ENCODE results near the gene PLIN3. TPM values are rescaled to one million over a fixed set of nuclear protein-coding genes. Genes with fewer than 3 reads are reported as not detected.

PLIN3 gene
- total RNA-seq, 1 experiment from 2014 or later: 63.8 TPM

DNA sequence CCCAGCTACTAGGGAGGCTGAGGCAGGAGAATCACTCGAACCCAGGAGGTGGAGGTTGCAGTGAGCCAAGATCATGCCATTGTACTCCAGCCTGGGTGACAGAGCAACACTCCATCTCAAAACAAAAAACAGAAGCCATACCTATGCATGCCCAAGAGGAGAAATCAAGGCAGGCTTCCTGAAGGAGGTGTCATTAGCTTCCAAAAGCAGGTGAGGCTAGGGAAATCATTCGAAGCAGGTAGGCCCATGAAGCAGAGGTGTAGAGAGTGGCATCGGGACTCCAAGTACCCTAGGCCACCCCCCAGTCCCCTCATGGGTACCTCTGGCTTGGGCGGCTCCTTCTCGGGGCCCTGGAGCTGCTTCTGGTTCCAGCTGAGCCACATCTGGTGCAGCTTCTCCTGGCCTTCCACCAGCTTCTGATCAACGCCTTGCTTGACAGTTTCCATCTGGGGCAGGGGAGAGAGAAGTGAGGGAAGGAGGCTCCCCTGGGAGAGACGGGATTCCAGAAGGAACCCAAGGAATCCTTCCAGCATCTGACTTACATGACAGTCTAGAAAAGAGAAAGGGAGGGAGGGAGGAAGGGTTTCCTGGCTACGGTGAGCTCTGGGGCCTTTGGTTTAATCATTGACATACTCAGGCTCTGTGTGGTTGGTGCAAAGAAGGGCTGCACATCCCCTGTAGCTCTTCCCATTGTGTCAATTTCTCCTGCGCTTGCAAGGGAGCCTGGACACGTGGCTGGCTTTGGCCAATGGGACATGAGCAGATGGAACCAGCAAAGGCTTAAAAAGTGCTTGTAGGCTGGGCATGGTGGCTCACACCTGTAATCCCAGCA is 22.9 kb downstream of the PLIN3 start:
- H3K27ac Mint-ChIP-seq (ENCODE audit: unreplicated experiment): no peak overlapping the region
- BruUV-seq (replicated peaks): no TSS peak
- H3K4me3 Mint-ChIP-seq (ENCODE audit: unreplicated experiment): no peak overlapping the region
- H3K4me3 ChIP-seq (ENCODE audit: low read depth, low read length): no peak overlapping the region
- no peaks in the 10 kb centered on the region for H3K4me1 Mint-ChIP-seq (ENCODE audit: low read depth, unreplicated experiment)
- no peaks in the 10 kb centered on the region for H3K27me3 Mint-ChIP-seq (ENCODE audit: insufficient read depth, unreplicated experiment)
- DNase-seq: no peak
- ChIA-PET CTCF (no interaction called here), POLR2A (no interaction called here)
- H3K36me3 ChIP-seq (ENCODE audit: control insufficient read depth, insufficient read depth, low read length): peaks cover 6% of the 10 kb centered on the region; the same call in 1 of the 2 replicates
- intact Hi-C loops (cut with micrococcal nuclease; ENCODE audit: unreplicated experiment): no loop called here
- H3K4me1 ChIP-seq: no peaks in the 10 kb centered on the region
- H3K9me3 ChIP-seq: no peaks in the 10 kb centered on the region
- H3K27me3 ChIP-seq (replicated peaks; ENCODE audit: control insufficient read depth, insufficient read depth, low read length): no peaks in the 10 kb centered on the region
- peaks cover 51% of the 10 kb centered on the region for H3K36me3 Mint-ChIP-seq (ENCODE audit: insufficient read depth, unreplicated experiment)
- no peaks in the 10 kb centered on the region for H3K9me3 Mint-ChIP-seq (ENCODE audit: unreplicated experiment)
- TF ChIP-seq, protein P1, sequence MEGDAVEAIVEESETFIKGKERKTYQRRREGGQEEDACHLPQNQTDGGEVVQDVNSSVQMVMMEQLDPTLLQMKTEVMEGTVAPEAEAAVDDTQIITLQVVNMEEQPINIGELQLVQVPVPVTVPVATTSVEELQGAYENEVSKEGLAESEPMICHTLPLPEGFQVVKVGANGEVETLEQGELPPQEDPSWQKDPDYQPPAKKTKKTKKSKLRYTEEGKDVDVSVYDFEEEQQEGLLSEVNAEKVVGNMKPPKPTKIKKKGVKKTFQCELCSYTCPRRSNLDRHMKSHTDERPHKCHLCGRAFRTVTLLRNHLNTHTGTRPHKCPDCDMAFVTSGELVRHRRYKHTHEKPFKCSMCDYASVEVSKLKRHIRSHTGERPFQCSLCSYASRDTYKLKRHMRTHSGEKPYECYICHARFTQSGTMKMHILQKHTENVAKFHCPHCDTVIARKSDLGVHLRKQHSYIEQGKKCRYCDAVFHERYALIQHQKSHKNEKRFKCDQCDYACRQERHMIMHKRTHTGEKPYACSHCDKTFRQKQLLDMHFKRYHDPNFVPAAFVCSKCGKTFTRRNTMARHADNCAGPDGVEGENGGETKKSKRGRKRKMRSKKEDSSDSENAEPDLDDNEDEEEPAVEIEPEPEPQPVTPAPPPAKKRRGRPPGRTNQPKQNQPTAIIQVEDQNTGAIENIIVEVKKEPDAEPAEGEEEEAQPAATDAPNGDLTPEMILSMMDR (IDR thresholded peaks at IDR 0.05; ENCODE audit: insufficient read depth in 1 of 2, low read depth in 1 of 2, low read length in 1 of 2, severe bottlenecking in 1 of 2, unreplicated experiment in 1 of 2): no peak

DNA sequence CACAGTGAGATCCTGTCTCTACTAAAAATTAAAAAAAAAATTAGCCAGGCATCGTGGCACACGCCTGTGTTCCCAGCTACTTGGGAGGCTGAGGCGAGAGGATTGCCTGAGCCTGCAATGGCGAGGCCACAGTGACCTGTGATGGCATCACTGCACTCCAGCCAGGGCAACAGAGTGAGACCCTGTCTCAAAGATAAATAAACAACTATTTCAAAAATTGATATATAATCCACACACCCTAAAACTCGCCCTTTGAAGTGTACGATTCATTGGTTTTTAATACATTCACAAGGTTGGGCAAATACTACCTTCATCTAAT is 23.9 kb downstream of the PLIN3 start:
- intact Hi-C loops (cut with micrococcal nuclease; ENCODE audit: unreplicated experiment): no loop called here
- ChIA-PET CTCF (no interaction called here), POLR2A (no interaction called here)
- Mint-ChIP-seq H3K27me3 (ENCODE audit: insufficient read depth, unreplicated experiment) (no peaks in the 10 kb centered on the region), H3K9me3 (ENCODE audit: unreplicated experiment) (no peaks in the 10 kb centered on the region), H3K4me3 (ENCODE audit: unreplicated experiment) (no peak overlapping the region), H3K36me3 (ENCODE audit: insufficient read depth, unreplicated experiment) (peaks cover 58% of the 10 kb centered on the region), H3K27ac (ENCODE audit: unreplicated experiment) (no peak overlapping the region), H3K4me1 (ENCODE audit: low read depth, unreplicated experiment) (no peaks in the 10 kb centered on the region)
- BruUV-seq (replicated peaks): no TSS peak
- Histone ChIP-seq H3K4me1 (no peaks in the 10 kb centered on the region), H3K36me3 (ENCODE audit: control insufficient read depth, insufficient read depth, low read length) (peaks cover 6% of the 10 kb centered on the region; the same call in 1 of the 2 replicates), H3K9me3 (no peaks in the 10 kb centered on the region), H3K27me3 (replicated peaks; ENCODE audit: control insufficient read depth, insufficient read depth, low read length) (no peaks in the 10 kb centered on the region), H3K4me3 (ENCODE audit: low read depth, low read length) (no peak overlapping the region)
- no peak for DNase-seq
- TF ChIP-seq, protein P1 (IDR thresholded peaks at IDR 0.05; ENCODE audit: insufficient read depth in 1 of 2, low read depth in 1 of 2, low read length in 1 of 2, severe bottlenecking in 1 of 2, unreplicated experiment in 1 of 2): no peak

DNA sequence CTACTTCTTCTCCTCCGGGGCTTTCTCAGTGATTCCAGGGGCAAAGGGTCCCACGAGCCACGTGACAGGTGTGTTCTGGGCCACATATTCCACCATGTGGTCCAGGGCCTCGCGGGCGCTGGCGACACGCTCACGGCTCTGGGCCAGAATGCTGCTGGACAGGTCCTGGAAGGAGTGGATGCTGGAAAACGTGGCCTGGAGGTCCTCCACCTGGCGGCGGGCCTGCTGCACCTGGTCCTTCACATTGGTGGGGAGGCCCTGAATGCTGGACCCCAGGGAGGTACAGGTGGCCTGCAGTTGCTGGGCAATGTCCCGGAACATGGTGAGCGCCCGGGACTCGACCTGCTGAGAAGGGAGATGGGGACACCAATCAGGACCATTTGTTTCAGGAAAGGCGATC is 28.3 kb downstream of the PLIN3 start:
- CTCF ChIA-PET: no interaction called here
- Histone ChIP-seq H3K36me3 (ENCODE audit: control insufficient read depth, insufficient read depth, low read length) (no peaks in the 10 kb centered on the region), H3K27me3 (replicated peaks; ENCODE audit: control insufficient read depth, insufficient read depth, low read length) (no peaks in the 10 kb centered on the region), H3K4me3 (ENCODE audit: low read depth, low read length) (no peak overlapping the region), H3K9me3 (no peaks in the 10 kb centered on the region), H3K4me1 (no peaks in the 10 kb centered on the region)
- intact Hi-C loops (cut with micrococcal nuclease; ENCODE audit: unreplicated experiment): no loop called here
- H3K27ac Mint-ChIP-seq (ENCODE audit: unreplicated experiment): peak overlapping the region; percentile 39
- H3K27me3 Mint-ChIP-seq (ENCODE audit: insufficient read depth, unreplicated experiment): no peaks in the 10 kb centered on the region
- peaks cover 58% of the 10 kb centered on the region for H3K36me3 Mint-ChIP-seq (ENCODE audit: insufficient read depth, unreplicated experiment)
- DNase-seq: no peak
- H3K4me3 Mint-ChIP-seq (ENCODE audit: unreplicated experiment): no peak overlapping the region
- no peaks in the 10 kb centered on the region for H3K9me3 Mint-ChIP-seq (ENCODE audit: unreplicated experiment)
- no TSS peak for BruUV-seq (replicated peaks)
- H3K4me1 Mint-ChIP-seq (ENCODE audit: low read depth, unreplicated experiment): no peaks in the 10 kb centered on the region
- POLR2A ChIA-PET: no interaction called here
- TF ChIP-seq, protein P1 (IDR thresholded peaks at IDR 0.05; ENCODE audit: insufficient read depth in 1 of 2, low read depth in 1 of 2, low read length in 1 of 2, severe bottlenecking in 1 of 2, unreplicated experiment in 1 of 2): no peak

Data from Caco-2 (cell line).